Measurements from ENCODE around the gene HOXD9. TPM values are rescaled to one million over a fixed set of nuclear protein-coding genes. Genes with fewer than 3 reads are reported as not detected.

Gene HOXD9
- total RNA-seq, 1 experiment from 2014 or later = not detected

DNA sequence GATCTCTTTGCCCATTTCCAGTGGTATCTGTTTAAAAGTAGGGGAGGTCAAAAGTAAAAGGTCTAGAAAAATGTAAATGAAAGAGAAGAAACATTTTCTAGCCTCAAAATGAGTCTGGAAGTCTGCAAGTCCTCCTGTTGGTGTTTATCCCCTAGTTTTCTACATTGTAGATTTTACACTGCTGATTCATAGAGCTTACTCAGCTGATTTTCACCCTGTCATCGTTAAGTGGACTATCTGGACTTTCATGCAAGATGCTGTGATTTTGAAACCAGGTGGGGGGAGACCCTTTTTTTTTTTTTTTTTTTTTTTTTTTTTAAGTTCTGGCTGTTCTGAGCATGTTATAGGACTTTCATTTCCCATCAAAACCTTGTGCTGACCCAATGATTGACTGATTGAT lies 44.9 kb downstream of the HOXD9 start:
- H2AFZ ChIP-seq = no peak overlapping the region
- no TSS peak for BruUV-seq (replicated peaks)
- H3K27me3 ChIP-seq (ENCODE audit: insufficient read depth, low read depth) = peaks cover 50% of the 10 kb centered on the region
- no peaks in the 10 kb centered on the region for H3K9me3 ChIP-seq (ENCODE audit: insufficient read depth, low read depth)
- H3K4me3 ChIP-seq = no peak overlapping the region
- no peak for DNase-seq
- H3K36me3 ChIP-seq (ENCODE audit: low read depth) = no peaks in the 10 kb centered on the region
- no peaks in the 10 kb centered on the region for H3K9me2 ChIP-seq (ENCODE audit: insufficient read depth)
- no peak overlapping the region for H3K4me2 ChIP-seq
- no peaks in the 10 kb centered on the region for H3F3A ChIP-seq (ENCODE audit: insufficient read depth, low read depth)
- POLR2A ChIA-PET (ENCODE audit: unreplicated experiment) = no interaction called here
- intact Hi-C loops (cut with micrococcal nuclease; ENCODE audit: unreplicated experiment) = no loop called here
- no peaks in the 10 kb centered on the region for H3K4me1 ChIP-seq (replicated peaks; ENCODE audit: insufficient read depth)
- no peak overlapping the region for H3K27ac ChIP-seq
- TF ChIP-seq EZH2 (IDR thresholded peaks at IDR 0.05; ENCODE audit: low read depth) = no peak
- TF ChIP-seq, protein P1, sequence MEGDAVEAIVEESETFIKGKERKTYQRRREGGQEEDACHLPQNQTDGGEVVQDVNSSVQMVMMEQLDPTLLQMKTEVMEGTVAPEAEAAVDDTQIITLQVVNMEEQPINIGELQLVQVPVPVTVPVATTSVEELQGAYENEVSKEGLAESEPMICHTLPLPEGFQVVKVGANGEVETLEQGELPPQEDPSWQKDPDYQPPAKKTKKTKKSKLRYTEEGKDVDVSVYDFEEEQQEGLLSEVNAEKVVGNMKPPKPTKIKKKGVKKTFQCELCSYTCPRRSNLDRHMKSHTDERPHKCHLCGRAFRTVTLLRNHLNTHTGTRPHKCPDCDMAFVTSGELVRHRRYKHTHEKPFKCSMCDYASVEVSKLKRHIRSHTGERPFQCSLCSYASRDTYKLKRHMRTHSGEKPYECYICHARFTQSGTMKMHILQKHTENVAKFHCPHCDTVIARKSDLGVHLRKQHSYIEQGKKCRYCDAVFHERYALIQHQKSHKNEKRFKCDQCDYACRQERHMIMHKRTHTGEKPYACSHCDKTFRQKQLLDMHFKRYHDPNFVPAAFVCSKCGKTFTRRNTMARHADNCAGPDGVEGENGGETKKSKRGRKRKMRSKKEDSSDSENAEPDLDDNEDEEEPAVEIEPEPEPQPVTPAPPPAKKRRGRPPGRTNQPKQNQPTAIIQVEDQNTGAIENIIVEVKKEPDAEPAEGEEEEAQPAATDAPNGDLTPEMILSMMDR (conservative IDR thresholded peaks at IDR 0.05) = no peak
- H3K79me2 ChIP-seq (ENCODE audit: low read depth) = no peaks in the 10 kb centered on the region
- no peaks in the 10 kb centered on the region for H4K20me1 ChIP-seq (ENCODE audit: insufficient read depth)
- CTCF ChIA-PET = interaction anchor here (0.7 kb wide), 1 partner anchor 53 kb away, joined by 10 read pairs; no protein-coding TSS in a partner anchor

DNA sequence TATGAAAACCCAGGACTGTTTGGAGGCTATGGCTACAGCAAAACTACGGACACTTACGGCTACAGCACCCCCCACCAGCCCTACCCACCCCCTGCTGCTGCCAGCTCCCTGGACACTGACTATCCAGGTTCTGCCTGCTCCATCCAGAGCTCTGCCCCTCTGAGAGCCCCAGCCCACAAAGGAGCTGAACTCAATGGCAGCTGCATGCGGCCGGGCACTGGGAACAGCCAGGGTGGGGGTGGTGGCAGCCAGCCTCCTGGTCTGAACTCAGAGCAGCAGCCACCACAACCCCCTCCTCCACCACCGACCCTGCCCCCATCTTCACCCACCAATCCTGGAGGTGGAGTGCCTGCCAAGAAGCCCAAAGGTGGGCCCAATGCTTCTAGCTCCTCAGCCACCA lies 46.7 kb downstream of the HOXD9 start:
- H3K4me2 ChIP-seq = no peak overlapping the region
- H3K36me3 ChIP-seq (ENCODE audit: low read depth) = no peaks in the 10 kb centered on the region
- H3K9me2 ChIP-seq (ENCODE audit: insufficient read depth) = no peaks in the 10 kb centered on the region
- BruUV-seq (replicated peaks) = no TSS peak
- no peak overlapping the region for H3K4me3 ChIP-seq
- H3K79me2 ChIP-seq (ENCODE audit: low read depth) = no peaks in the 10 kb centered on the region
- DNase-seq = no peak
- ChIA-PET POLR2A (ENCODE audit: unreplicated experiment) (no interaction called here), CTCF (no interaction called here)
- H3K9me3 ChIP-seq (ENCODE audit: insufficient read depth, low read depth) = no peaks in the 10 kb centered on the region
- no peaks in the 10 kb centered on the region for H3K4me1 ChIP-seq (replicated peaks; ENCODE audit: insufficient read depth)
- H2AFZ ChIP-seq = no peak overlapping the region
- peaks cover 49% of the 10 kb centered on the region for H3K27me3 ChIP-seq (ENCODE audit: insufficient read depth, low read depth)
- no peaks in the 10 kb centered on the region for H4K20me1 ChIP-seq (ENCODE audit: insufficient read depth)
- intact Hi-C loops (cut with micrococcal nuclease; ENCODE audit: unreplicated experiment) = no loop called here
- H3K27ac ChIP-seq = no peak overlapping the region
- TF ChIP-seq EZH2 (IDR thresholded peaks at IDR 0.05; ENCODE audit: low read depth) = no peak
- TF ChIP-seq, protein P1 (conservative IDR thresholded peaks at IDR 0.05) = no peak
- H3F3A ChIP-seq (ENCODE audit: insufficient read depth, low read depth) = no peaks in the 10 kb centered on the region

DNA sequence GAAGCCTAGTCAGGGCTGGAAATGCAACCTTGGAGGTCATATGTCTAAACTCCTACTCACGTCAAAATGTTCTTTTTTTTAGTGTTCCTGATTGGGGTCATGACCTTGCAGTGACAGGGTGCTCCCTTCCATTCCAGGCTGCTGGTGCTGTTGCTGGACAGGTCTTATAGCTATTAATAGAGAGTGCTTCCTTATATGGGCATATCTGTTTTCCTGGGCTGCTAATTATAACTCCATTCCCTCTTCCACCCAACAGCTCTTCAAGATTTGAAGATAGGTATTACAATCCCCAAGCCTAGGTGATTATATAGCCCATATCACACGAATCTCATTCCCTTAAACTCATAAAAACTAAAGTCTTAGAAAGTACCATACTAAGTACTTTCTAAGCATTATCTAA lies 47.2 kb downstream of the HOXD9 start:
- CTCF ChIA-PET = no interaction called here

More for the DNA sequence above, 47.2 kb downstream of the HOXD9 start:
- no peaks in the 10 kb centered on the region for H3K9me3 ChIP-seq (ENCODE audit: insufficient read depth, low read depth)
- H3K27ac ChIP-seq = no peak overlapping the region
- H3K36me3 ChIP-seq (ENCODE audit: low read depth) = no peaks in the 10 kb centered on the region
- no TSS peak for BruUV-seq (replicated peaks)
- no peaks in the 10 kb centered on the region for H3K9me2 ChIP-seq (ENCODE audit: insufficient read depth)
- no peak overlapping the region for H2AFZ ChIP-seq
- TF ChIP-seq, protein P1 (conservative IDR thresholded peaks at IDR 0.05) = no peak
- TF ChIP-seq EZH2 (IDR thresholded peaks at IDR 0.05; ENCODE audit: low read depth) = no peak
- H3K4me1 ChIP-seq (replicated peaks; ENCODE audit: insufficient read depth) = no peaks in the 10 kb centered on the region
- H3K4me2 ChIP-seq = no peak overlapping the region
- no peaks in the 10 kb centered on the region for H3F3A ChIP-seq (ENCODE audit: insufficient read depth, low read depth)
- H3K27me3 ChIP-seq (ENCODE audit: insufficient read depth, low read depth) = peaks cover 49% of the 10 kb centered on the region
- H3K4me3 ChIP-seq = no peak overlapping the region
- POLR2A ChIA-PET (ENCODE audit: unreplicated experiment) = no interaction called here
- DNase-seq = no peak
- intact Hi-C loops (cut with micrococcal nuclease; ENCODE audit: unreplicated experiment) = no loop called here
- no peaks in the 10 kb centered on the region for H3K79me2 ChIP-seq (ENCODE audit: low read depth)
- H4K20me1 ChIP-seq (ENCODE audit: insufficient read depth) = no peaks in the 10 kb centered on the region

Measured in PC-9 (cell line).